Measurements from ENCODE around the gene TATDN2.
"Not testable (repeated sequence)": the region's sequence is repeated elsewhere in the genome, so short reads cannot be mapped to it uniquely, and the experiment has no call there.

Gene TATDN2

DNA sequence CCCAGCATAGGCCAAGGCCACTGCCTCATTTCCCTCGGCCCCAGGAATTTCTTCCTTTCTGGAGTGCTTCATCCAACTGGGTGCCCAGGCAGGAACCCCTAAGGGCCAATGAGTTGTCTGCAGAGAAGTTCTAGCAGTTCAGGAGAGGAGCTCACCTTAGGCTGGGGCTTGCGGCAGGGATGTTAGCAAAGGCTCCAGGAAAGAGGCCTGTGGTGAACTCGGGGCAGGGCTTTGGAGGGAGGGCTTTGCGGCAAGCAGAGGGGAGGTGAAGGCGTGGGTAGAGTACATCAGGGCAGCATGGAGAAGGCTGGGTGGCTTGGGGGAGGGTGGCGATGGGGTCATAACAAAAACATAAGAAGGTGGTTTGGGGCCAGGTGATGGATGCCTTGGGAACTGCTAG is 43.4 kb downstream of the TATDN2 start:
- CTCF ChIA-PET, result no interaction called here
- H3K27ac ChIP-seq, result 0 out of 2 replicates have a peak overlapping the region, but pooled peaks have one; percentile 1
- TF ChIP-seq, protein P1, sequence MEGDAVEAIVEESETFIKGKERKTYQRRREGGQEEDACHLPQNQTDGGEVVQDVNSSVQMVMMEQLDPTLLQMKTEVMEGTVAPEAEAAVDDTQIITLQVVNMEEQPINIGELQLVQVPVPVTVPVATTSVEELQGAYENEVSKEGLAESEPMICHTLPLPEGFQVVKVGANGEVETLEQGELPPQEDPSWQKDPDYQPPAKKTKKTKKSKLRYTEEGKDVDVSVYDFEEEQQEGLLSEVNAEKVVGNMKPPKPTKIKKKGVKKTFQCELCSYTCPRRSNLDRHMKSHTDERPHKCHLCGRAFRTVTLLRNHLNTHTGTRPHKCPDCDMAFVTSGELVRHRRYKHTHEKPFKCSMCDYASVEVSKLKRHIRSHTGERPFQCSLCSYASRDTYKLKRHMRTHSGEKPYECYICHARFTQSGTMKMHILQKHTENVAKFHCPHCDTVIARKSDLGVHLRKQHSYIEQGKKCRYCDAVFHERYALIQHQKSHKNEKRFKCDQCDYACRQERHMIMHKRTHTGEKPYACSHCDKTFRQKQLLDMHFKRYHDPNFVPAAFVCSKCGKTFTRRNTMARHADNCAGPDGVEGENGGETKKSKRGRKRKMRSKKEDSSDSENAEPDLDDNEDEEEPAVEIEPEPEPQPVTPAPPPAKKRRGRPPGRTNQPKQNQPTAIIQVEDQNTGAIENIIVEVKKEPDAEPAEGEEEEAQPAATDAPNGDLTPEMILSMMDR (conservative IDR thresholded peaks at IDR 0.05; ENCODE audit: low read depth), result no peak
- DNase-seq (ENCODE audit: low spot score), result no peak
- POLR2A ChIA-PET (ENCODE audit: low non-redundant PET), result no interaction called here

DNA sequence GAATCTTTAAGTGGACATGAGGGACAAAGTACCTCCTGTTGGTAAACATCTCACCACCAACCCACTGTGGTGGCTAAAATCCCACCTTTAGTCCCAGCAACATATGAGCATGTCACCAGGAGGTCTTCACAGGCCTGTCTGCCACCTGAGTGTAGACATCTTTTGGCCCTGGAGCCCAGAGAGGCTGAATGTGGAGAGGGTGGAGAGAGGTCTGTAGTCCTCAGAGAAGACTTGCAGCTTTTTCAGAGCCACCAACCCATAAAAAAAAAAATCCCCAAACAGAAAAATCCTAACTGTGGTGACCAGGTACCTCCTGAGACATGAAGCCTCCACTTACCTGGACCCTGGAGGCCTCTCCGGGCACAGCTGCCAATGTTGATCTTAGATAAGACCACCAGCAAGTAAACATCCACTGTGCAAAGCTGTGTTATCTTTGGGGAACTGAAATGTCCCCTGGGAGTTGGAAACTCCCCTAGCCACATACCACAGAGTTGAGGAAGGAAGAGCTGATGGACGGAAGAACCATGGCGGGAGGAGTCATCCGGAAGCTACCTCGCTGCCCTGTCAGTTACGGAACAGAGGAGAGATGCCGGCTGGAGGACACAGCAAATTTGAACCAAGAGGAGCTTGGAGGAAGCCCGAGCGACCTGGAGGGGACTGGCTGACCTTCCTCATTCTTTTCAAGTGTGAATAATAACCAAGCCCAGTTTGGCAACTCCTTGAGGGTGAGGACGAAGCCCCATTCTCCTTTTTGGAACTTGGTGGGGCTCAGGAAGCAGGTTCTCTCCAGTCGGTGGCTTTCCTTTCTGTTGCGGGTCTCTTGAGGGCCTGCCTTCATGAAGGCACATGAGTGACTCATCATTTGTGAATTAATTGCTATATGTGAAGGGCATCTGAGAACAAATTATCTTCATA is 44.5 kb downstream of the TATDN2 start, which contains the start of gene GHRL:
Gene GHRL (minus strand): TSS at position 443 of the 915 bp plus-strand sequence. CDS start 2,767 bp downstream, outside the sequence.
- POLR2A ChIA-PET (ENCODE audit: low non-redundant PET), result no interaction called here

DNA sequence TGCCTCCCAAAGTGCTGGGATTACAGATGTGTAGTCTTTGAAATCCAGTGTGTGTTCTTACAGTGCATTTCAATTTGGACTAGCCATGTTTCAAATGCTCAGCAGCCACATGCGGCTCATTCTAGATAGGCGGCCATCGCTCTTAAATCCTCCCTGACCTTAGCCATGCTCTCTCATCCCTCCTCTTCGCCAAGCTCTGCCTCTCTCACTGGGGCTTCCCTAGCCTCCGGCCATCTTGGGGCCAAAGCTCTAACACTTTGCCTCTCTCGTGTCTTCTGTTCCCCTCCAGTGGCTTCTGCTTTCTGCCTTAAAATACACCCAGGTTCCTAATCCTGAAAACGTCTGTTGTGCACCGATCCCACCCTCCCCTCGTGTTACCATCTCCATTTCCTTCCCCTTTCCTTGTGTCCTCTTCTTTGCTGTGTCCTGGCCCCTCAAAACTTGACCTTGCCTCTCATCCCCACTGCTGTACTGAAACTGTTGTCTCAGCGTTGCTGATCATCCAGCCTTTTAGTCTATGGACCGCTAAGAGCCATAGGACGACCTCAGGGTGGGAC is 45.8 kb downstream of the TATDN2 start:
- CTCF ChIA-PET, result no interaction called here
- TF ChIP-seq, protein P1 (conservative IDR thresholded peaks at IDR 0.05; ENCODE audit: low read depth), result no peak
- DNase-seq (ENCODE audit: low spot score), result no peak
- no peak overlapping the region for H3K27ac ChIP-seq
- POLR2A ChIA-PET (ENCODE audit: low non-redundant PET), result no interaction called here

More for the DNA sequence above, 44.5 kb downstream of the TATDN2 start, which contains the start of gene GHRL:
- no peak for DNase-seq (ENCODE audit: low spot score)
- CTCF ChIA-PET, result no interaction called here
- TF ChIP-seq, protein P1 (conservative IDR thresholded peaks at IDR 0.05; ENCODE audit: low read depth), result no peak
- H3K27ac ChIP-seq, result no peak within 1 kb of the TSS

DNA sequence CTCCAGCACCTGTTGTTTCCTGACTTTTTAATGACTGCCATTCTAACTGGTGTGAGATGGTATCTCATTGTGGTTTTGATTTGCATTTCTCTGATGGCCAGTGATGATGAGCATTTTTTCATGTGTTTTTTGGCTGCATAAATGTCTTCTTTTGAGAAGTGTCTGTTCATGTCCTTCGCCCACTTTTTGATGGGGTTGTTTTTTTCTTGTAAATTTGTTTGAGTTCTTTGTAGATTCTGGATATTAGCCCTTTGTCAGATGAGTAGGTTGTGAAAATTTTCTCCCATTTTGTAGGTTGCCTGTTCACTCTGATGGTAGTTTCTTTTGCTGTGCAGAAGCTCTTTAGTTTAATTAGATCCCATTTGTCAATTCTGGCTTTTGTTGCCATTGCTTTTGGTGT is 49.8 kb downstream of the TATDN2 start:
- DNase-seq (ENCODE audit: low spot score); CTCF ChIA-PET; H3K27ac ChIP-seq; POLR2A ChIA-PET (ENCODE audit: low non-redundant PET): not testable (repeated sequence)

DNA sequence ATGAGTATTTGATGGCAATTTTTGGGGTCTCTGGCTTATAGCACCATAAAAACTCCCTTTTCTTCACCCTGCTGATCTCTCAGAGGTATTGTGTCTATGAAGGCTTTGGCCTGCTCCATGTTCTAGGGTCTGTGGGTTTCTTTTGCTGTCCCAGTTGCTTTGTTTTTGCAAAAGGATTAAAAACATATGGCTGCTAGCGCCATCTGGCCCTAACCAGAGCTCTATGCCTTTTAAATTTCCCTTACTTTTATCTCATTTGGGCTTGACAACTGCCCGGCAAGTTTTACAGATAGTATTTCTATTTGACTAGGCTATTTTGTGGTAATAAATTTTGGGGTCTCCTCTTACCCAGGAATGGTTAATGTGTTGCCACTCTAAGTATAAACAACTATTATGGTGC is 50.9 kb downstream of the TATDN2 start:
- H3K27ac ChIP-seq, result no peak overlapping the region
- TF ChIP-seq, protein P1 (conservative IDR thresholded peaks at IDR 0.05; ENCODE audit: low read depth), result no peak
- ChIA-PET POLR2A (ENCODE audit: low non-redundant PET) (no interaction called here), CTCF (no interaction called here)
- DNase-seq (ENCODE audit: low spot score), result no peak

DNA sequence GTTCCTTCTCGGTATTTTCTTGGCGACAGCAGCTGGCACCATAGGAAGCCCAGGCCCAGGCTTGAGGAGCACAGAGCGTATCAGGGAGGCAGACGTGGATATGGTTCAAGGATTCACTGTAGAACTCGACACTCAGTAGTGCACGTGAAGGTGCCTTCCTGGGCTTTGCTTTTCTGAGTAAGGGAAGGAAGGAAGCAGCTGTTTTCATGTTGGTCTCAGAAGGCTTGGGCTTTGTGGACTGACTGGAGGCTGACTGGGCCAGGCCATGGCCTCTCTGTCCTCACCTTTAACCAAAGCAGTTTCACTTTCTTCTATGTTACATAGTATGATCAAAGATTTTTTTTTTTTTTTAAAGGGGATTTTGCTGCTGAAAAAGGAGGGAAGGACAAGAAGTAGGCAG is 51.4 kb downstream of the TATDN2 start:
- TF ChIP-seq, protein P1 (conservative IDR thresholded peaks at IDR 0.05; ENCODE audit: low read depth), result no peak
- no peak for DNase-seq (ENCODE audit: low spot score)
- POLR2A ChIA-PET (ENCODE audit: low non-redundant PET), result no interaction called here
- CTCF ChIA-PET, result no interaction called here
- H3K27ac ChIP-seq, result no peak overlapping the region

DNA sequence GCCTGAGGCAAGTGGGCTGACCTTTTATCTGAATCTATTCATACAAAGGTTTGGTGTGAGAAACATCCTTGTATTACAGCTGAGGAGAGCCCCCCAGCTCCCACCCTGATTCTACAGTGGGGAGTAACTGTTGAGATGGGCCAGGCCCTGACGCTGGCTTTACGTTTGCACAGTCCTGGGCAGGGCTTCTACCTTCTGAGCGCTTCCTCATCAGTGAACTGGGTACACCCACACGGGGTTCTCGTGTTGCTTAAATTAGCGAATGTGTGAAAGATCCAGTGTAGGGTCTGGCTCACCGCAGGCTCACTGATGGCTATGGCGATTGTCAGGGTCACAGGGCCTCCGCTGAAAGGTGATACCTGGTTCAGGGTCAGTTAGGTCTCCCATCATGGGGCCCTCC is 51.8 kb downstream of the TATDN2 start:
- H3K27ac ChIP-seq, result no peak overlapping the region
- TF ChIP-seq, protein P1 (conservative IDR thresholded peaks at IDR 0.05; ENCODE audit: low read depth), result no peak
- ChIA-PET POLR2A (ENCODE audit: low non-redundant PET) (no interaction called here), CTCF (no interaction called here)
- no peak for DNase-seq (ENCODE audit: low spot score)

All from RWPE1 (cell line).